Tibial nerve (tissue), 4 donors: ENCODE measurements around the gene PPP1R17. TPM values are rescaled to one million over a fixed set of nuclear protein-coding genes. Genes with fewer than 3 reads are reported as not detected.

Source experiments
- DNase-seq, 2 donors: peaks; one replicate each; pipeline ENCODE4 v3.0.0-alpha.2; 2019; ENCODE audit warnings: low spot score in 2 of 2
- H3K27ac ChIP-seq, 4 donors: fragments of 200-600 bp; sonication (generic) in 3 of 4; one replicate each; pipeline ENCODE4 v1.5.1; 2017 to 2019; ENCODE audit warnings: mild to moderate bottlenecking in 1 of 4
- H3K27me3 ChIP-seq, 2 donors: fragments of 200-600 bp; sonication (generic) in 1 of 2; one replicate each; pipeline versions ENCODE4 v1.5.1 to v1.6.0; 2017 to 2019
- H3K36me3 ChIP-seq, 3 donors: fragments of 200-600 bp; sonication (generic); one replicate each; pipeline ENCODE4 v1.5.1; 2018 to 2019
- H3K4me1 ChIP-seq, 4 donors: fragments of 200-600 bp; sonication (generic) in 3 of 4; one replicate each; pipeline ENCODE4 v1.5.1; 2017 to 2019
- H3K4me3 ChIP-seq, 4 donors: fragments of 200-600 bp; sonication (generic) in 3 of 4; one replicate each; pipeline ENCODE4 v1.5.1; 2017 to 2019; ENCODE audit warnings: mild to moderate bottlenecking in 1 of 4, moderate library complexity in 1 of 4
- H3K9me3 ChIP-seq, 4 donors: fragments of 200-600 bp; sonication (generic) in 3 of 4; one replicate each; pipeline ENCODE4 v1.5.1; 2017 to 2019
- CTCF ChIP-seq, 5 experiments: fragments of 200-600 bp in 3 of 5; fragments of 450-650 bp in 2 of 5; sonication (generic) in 3 of 5; IDR thresholded peaks; one replicate each; pipeline ENCODE4 v1.5.1; 2016 to 2019; ENCODE audit warnings: antibody characterized with exemption in 5 of 5, mild to moderate bottlenecking in 3 of 5, moderate library complexity in 2 of 5
- EP300 ChIP-seq, 2 donors: sonication (generic); formaldehyde crosslinking; IDR thresholded peaks; one replicate each; pipeline ENCODE4 v1.6.1; 2017; ENCODE audit warnings: antibody characterized with exemption in 2 of 2, mild to moderate bottlenecking in 1 of 2
- POLR2A ChIP-seq, 2 donors: fragments of 450-650 bp; IDR thresholded peaks; one replicate each; pipeline ENCODE4 v1.6.1; 2017; ENCODE audit warnings: antibody characterized with exemption in 2 of 2, mild to moderate bottlenecking in 2 of 2, moderate library complexity in 2 of 2
- WGBS, 2 donors: methylation state at CpG; one replicate each; pipeline ENCODE4 v1.1.5; 2018; 5-methylcytosine and 5-hydroxymethylcytosine counted together
- total RNA-seq, 4 donors: library from RNA; depleted of rRNA; stranded (reverse); fragments of >200 nt; gene quantifications; one replicate each; pipeline ENCODE4 v1.1.0, GENCODE V29; 2016

PPP1R17 gene
- total RNA-seq, 4 donors from 2014 or later = 0.30 TPM; not detected in 3

GRCh38 chr7:31648288-31648687 is 38.7 kb upstream of the PPP1R17 start:
- TF ChIP-seq EP300 (IDR thresholded peaks at IDR 0.05) (no peak), POLR2A (IDR thresholded peaks at IDR 0.05) (no peak), CTCF (IDR thresholded peaks at IDR 0.05) (no peak)
- no peak overlapping the region for H3K27ac ChIP-seq

GRCh38 chr7:31648880-31649279 is 38.1 kb upstream of the PPP1R17 start:
- WGBS, 2 donors = 90 to 96% methylated on average over 4 of the region's 4 CpGs
- Histone ChIP-seq H3K9me3 (no peaks in the 10 kb centered on the region), H3K4me1 (no peaks in the 10 kb centered on the region), H3K27ac (no peak overlapping the region), H3K27me3 (no peaks in the 10 kb centered on the region), H3K4me3 (no peak overlapping the region), H3K36me3 (no peaks in the 10 kb centered on the region)
- no peak for DNase-seq
- TF ChIP-seq EP300 (IDR thresholded peaks at IDR 0.05) (no peak), POLR2A (IDR thresholded peaks at IDR 0.05) (no peak), CTCF (IDR thresholded peaks at IDR 0.05) (no peak)

More at GRCh38 chr7:31648288-31648687, 38.7 kb upstream of the PPP1R17 start:
- Histone ChIP-seq H3K36me3 (no peaks in the 10 kb centered on the region), H3K9me3 (no peaks in the 10 kb centered on the region), H3K4me3 (no peak overlapping the region), H3K27me3 (no peaks in the 10 kb centered on the region), H3K4me1 (no peaks in the 10 kb centered on the region)
- WGBS, 2 donors = 93 to 100% methylated on average over 1 of the region's 1 CpG
- DNase-seq = no peak

GRCh38 chr7:31651234-31652062 is 35.6 kb upstream of the PPP1R17 start:
- no peaks in the 10 kb centered on the region for H3K36me3 ChIP-seq
- no peaks in the 10 kb centered on the region for H3K9me3 ChIP-seq
- WGBS, 2 donors = 71 to 79% methylated on average over 7 of the region's 7 CpGs
- H3K27me3 ChIP-seq = no peaks in the 10 kb centered on the region
- TF ChIP-seq EP300 (IDR thresholded peaks at IDR 0.05) = no peak
- no peak for TF ChIP-seq POLR2A (IDR thresholded peaks at IDR 0.05)
- TF ChIP-seq CTCF (IDR thresholded peaks at IDR 0.05) = no peak
- no peak for DNase-seq
- no peak overlapping the region for H3K4me3 ChIP-seq
- no peak overlapping the region for H3K27ac ChIP-seq
- H3K4me1 ChIP-seq = no peaks in the 10 kb centered on the region

- Histone ChIP-seq H3K4me3 (no peak overlapping the region), H3K27me3 (no peaks in the 10 kb centered on the region), H3K9me3 (no peaks in the 10 kb centered on the region), H3K36me3 (no peaks in the 10 kb centered on the region), H3K4me1 (no peaks in the 10 kb centered on the region), H3K27ac (no peak overlapping the region)
- TF ChIP-seq CTCF (IDR thresholded peaks at IDR 0.05) = no peak
- no peak for TF ChIP-seq EP300 (IDR thresholded peaks at IDR 0.05)
- TF ChIP-seq POLR2A (IDR thresholded peaks at IDR 0.05) = no peak
- no peak for DNase-seq
These were observed 35.0 kb upstream of the PPP1R17 start for GRCh38 chr7:31652063-31652326.

GRCh38 chr7:31663072-31663471 is 23.9 kb upstream of the PPP1R17 start:
- Histone ChIP-seq H3K27me3 (no peaks in the 10 kb centered on the region), H3K36me3 (no peaks in the 10 kb centered on the region), H3K27ac (no peak overlapping the region), H3K9me3 (no peaks in the 10 kb centered on the region), H3K4me1 (no peaks in the 10 kb centered on the region), H3K4me3 (no peak overlapping the region)
- WGBS, 2 donors = 62 to 77% methylated on average over 5 of the region's 5 CpGs
- TF ChIP-seq EP300 (IDR thresholded peaks at IDR 0.05) (no peak), POLR2A (IDR thresholded peaks at IDR 0.05) (no peak)
- DNase-seq = no peak
